GM19467 (cell line): Measurements from ENCODE around the gene FABP2.
"Not testable (repeated sequence)": the region's sequence is repeated elsewhere in the genome, so short reads cannot be mapped to it uniquely, and the experiment has no call there.

Source experiments
- ATAC-seq: cut with Tn5 transposase; IDR thresholded peaks from one replicate; pipeline ENCODE4 v1.9.1; 2021; ENCODE audit warnings: mild to moderate bottlenecking, moderate library complexity; ENCODE audit not compliant: unreplicated experiment

FABP2 gene

DNA sequence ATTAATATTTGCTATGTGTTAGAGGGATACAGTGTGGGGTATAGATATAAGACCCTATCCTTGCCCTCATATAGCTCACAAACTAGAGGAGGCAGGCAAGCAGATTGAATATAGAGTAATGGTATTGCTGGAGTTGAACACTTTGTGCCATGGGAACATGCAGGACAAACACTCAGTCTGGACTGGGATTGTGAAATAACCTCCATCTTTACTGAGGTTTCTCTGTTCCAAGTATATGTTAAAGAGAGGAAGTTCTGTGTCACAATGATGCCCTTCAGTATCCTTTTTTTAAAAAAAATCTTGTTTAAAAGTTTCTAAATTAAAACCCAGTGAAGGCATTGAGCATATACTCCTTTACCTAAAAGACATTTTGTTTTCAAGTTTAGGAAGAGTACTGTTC, 8.7 kb downstream of the FABP2 start:
- ATAC-seq, result no peak

DNA sequence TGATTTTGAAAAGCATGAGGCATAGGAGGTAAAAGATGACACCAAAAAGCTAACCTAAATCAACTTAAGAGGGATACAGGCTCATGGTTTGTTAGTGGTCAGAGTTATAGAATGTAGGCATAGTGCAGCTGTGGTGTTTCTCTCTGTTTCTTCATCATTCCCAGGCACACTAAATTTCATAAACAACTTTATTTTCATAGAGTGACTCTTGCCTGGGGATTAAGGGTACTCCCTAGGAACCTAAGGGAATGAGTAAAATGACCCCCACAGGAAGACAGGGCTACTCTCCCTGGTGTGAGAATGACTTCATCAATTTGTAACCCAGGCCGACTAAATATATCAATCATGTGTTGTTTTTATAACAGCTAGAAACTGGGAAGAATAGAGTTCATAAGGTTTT, 11.1 kb downstream of the FABP2 start:
- no peak for ATAC-seq

DNA sequence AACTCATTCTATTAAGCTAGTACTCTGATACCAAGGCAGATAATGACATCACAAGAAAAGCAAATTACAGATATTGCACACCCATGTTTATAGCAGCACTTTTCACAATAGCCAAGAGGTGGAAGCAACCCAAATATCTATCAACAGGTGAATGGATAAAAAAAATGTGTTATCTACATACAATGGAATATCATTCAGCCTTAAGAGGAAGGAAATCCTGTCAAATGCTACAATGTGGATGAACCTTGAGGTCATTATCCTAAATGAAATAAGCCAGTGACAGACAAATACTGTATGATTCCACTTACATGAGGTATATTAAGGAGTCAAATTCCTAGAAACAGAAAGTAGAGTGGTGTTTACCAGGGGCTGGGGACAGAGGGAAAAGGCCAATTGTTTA, 14.3 kb downstream of the FABP2 start:
- no peak for ATAC-seq

DNA sequence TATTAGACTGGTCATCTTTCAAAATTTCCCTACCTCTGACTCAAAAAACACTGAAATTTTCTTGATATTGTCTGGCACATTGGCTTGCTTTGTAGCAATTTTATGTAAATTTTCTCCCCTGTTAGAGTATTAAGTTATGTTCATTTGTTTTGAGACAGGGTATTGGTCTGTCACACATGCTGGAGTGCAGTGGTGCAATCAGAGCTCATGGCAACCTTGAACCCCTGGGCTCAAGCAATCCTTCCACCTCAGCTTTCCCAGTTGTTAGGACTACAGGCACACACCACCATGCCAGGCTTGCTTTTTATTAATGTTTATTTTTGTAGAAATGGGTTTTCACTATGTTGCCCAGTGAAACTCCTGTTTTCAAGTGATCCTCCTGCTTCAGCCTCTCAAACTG, 17.5 kb downstream of the FABP2 start:
- ATAC-seq, result no peak

DNA sequence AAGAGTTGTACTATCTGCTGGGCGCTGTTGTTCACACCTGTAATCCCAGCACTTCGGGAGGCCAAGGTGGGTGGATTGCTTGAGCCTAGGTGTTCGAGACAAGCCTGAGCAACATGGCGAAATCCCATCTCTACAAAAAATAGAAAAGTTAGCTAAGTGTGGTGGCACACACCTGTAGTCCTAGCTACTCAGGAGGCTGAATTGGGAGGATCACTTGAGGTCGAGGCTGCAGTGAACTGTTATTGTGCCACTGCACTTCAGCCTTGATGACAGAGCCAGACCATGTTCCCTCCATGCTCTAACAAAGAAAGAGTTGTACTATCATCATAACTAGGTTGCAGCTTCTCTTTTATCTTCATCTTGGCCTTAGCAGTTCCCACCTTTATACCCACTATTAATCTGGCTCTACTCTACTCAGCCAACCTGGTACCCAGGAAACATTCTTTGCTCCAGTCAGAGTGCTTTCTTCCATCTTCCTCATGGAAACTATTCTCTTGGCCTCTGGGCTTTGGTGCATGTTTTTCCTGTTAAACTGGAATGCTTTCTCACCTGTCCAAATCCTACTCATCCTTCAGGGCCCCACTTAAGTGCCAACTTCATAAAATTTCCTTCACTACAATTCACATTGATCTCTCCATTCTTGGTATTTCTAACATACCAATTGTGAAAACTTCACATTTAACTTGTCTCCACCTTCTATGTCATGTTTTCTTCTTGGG, 18.2 kb downstream of the FABP2 start:
- no peak for ATAC-seq

DNA sequence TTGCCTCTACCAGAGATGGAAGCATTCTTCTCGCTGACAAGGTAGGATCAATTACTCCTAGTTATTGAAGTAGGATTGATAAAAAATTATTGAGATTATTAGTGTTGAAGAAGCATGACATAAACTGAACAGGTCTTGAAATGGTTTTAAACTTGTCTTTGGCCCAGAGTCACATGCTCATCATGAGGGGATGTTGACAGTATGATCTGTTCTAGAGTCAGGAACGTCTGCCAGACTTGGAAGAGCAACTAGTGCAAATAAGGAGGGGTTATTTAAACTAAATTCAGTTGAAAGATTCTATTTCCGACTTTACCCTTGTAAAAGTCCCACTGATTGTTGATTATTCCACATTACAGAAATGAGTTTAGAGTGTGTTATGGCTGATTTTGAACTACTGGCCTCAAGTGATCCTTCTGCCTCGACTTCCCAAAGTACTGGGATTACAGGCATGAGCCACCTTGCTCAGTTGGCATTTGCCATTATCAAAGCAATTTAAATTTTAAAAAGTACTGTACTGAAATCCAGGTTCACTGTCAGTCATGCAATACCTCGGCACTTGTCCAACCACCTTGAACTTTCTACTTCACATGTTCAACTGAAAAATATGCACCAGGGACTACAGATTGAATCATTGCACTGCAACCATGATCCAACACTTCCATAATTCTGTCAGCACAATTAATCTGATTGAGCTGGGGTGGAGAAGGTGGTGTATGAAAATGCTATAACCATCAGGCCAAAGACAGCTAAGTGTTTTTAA, 19.7 kb downstream of the FABP2 start:
- no peak for ATAC-seq

DNA sequence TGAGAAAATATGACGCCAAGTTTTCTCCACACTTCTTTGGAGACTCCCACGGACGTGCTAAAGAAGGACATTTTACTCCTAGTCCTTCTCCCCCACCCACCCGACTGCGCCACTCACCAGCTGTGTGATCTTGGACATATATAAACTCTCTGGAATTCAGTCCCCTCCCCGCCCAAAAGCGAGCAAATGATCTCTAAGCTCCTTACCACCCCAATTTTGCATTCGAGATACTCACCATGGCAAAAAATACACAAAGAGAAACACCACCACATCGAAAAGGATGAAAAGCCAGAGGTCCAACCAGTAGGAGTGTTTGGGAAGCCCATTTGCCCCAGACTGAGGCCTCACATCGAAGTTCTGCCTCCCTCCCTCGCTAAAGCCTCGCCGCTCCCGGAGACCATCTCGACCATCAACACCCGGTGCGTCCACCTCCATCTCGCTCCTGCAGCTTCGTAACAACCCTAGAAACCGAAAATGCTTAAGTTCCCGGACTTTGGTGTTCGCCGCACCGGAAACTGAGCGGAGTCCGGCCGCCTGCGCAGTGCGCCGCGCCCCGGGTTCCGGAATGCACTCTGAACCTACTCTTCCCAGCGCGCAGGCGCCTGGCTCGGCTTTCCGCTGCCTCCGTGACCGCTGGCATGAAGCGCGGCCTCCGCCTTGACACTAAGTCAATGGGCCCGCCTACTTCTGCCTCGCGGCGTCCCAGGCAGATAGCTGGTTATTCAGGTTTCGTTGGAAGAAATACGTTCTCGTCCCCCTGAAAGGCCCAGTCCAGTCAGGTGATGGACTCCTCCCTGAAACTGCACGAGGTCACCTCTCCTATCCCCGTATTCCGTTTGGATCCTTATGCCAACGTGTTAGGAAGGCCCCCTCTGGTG, 21.6 kb downstream of the FABP2 start:
- ATAC-seq, result peak; percentile 99

DNA sequence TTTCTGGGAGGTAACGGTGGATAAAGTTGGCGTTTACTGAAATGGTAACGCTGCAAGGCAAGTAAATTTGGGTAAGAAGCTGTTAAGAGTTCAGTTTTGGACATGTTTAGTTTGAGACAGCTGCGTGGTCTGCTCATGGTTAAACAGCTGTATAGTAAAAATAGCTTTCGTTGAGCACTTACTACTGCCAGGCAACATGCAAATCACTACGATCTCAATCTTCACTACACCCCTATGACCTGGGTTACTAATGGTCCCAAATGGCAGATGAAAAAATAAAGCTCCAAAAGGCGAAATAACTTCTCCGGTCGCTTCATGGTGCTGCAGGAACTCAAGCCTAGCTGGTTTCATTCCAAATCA, 22.2 kb downstream of the FABP2 start:
- peak; percentile 58 for ATAC-seq

DNA sequence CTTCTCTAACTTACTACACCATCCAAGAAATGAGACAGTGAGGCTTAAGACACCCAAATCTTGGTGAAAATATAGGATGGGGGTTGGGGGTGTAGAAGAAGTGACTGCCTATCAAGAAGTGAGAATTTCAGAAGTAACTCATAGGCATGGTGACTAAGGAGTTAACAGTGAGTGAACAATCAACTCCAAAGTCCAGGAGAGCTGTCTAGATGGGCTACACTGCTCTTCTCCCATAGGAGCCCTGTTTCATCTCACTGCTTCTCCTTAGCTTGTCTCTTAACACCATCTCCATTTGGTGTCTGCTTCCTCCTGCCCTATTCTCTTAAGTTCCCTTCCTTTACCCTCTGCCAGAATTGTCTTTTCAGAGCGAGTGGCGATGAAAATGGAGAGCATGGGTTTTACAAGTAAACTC, 22.7 kb downstream of the FABP2 start:
- ATAC-seq, result no peak

DNA sequence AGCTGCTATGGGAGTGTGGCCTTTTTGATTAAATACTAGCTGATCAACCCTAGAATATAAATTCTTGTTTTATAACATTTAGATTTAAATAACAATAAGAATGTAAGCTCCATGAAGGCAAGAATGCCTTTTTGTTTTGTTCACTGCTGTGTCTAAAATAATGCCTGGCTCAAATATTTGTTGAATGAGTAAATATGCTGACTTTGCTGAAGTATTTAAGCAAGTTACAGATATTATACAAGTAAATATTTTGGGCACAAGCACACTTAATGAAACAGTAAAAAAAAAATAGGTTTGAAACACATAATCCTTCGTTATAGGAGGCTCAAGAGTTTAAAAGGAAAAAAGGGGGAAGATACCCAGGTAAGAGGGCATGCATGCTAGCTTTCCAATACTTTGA, 24.1 kb downstream of the FABP2 start:
- no peak for ATAC-seq

DNA sequence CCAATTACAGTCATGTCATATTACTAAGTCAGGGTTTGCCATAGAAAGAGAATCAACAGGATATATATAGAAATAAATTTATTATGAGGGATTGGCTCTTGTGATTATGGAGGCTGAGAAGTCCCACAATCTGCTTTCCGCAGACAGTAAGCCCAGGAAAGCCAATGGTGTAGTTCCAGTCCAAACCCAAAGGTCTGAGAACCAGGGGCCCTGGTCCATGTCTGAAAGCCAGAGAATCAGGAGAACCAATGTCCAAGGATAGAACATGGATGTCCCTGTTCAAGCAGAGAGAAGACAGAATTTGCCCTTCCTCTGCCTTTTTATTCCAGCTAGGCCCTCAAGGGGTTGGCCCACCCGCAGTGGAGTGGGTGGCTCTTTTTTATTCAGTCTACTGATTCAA, 25.6 kb downstream of the FABP2 start:
- ATAC-seq, result no peak

DNA sequence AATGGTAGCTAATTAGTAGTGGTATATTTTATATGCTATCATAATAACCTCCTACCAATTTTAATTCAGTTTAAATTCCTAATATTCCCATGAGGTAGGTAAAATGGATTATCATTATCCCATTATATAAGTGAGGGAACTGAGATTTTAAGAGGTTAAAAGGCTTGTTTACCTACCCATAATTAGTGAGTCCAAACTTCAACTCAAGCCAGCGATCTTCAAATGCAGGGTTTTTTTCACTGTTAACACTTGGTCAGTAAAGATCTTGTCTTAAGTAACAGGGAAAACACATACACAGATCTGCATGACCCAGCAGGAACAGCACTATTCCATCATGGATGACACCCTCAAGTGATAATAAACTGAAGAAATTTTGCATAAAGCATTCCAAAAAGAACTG, 31.3 kb downstream of the FABP2 start:
- ATAC-seq, result no peak

DNA sequence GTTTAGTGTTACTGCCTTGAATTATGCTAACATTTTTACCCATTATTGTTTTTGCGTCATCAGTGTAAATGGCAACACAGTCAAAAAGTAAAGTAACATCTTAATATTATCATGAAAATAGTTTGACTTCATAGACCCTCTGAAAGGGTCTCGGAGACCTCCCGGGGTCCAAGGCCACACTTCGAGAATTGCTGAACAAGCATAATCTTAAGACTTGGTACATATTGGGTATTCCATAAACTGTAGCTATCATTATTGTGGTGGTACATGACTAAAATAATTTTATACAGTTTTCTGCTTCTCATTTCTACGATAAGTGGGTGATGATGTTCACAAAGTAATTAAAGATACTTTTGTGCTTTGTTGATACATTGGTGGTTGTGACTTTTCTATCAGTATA, 32.6 kb downstream of the FABP2 start:
- ATAC-seq, result no peak

DNA sequence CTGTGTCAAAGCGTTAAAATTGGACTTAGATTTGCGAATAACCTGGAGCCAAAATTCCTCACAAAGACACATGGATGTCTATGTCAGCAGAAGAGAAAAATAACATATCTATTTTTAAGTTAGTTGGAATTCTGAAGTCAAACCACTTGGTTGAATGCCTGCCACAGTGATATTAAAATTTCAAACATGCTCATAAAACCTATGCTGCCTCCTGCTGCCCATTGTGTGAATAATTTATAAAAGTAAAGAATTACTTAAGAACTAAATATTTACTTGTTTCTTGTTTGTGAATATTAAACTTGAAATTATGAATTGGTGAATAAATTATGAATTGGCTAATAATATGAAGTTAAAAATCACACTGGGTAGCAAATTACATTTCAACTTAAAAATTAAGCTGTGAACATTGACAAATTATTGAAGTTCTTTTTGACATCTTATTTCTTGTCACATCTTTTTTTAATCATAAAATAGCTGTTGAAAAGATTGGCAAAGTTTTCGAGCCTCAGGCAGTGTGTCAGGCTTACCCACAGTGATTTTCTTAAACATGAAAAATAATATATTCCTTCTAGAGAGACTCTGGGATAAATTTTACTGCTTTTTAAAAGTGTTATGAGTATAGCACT, 35.4 kb downstream of the FABP2 start:
- ATAC-seq, result no peak

DNA sequence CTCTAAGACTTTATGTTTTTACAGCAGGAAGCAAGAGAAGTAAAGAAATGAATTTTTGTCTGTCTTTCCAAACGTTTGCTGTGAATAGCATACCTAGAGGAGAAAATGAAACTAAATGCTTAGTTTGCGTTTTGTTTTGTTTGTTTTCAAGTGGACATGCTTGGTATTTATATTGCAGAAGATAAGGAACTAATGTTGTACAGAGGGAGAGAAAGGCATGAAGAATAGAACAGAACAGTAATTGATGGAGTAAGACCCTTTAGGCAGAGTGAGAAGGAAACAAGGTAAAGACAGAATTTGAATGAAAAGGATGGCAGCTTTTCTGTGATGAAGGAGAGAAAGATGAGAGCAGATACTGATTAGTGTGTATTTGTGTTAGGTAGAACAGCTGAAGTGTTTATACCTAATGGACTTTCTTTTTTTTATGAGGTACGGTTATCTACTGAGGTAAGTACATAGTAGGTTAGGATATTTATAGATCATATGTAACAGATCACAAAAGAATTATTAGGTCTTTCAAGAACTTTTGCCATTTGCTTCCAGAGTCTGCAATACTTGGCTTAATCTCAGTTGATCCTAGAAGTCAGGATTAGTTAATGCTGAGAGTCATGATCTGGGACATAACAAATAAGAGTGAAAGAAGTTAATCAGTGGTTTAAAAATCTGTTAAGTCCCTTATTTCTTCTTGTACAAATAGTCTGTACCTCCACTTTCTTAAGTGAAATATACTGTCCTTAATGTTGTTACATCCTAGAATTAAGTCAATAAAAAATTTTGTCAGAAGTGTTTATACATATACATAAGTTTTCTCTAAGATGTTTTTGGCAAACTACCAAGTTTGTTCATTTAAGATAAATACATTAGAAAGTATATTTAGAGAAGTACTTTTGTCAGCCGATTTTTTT, 36.8 kb downstream of the FABP2 start:
- peak; percentile 72 for ATAC-seq

DNA sequence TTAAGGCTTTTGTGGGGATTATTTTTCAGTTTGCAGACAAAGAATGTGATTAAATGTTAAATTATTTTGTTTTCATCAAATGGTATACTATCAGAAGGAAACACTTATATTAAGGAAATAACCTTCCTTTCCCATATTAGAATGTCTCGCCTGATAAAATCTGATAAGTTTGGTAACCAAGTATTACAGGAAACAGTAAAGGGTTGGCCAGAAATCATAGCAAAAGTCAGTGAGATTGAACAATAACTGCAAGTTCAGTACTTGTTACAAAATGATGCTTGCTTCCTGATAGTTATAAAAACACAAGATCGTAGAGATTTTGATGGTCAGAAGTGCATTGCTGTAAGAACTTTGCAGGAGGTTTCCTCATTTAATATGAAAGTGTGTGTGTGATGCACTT, 40.5 kb downstream of the FABP2 start:
- no peak for ATAC-seq

DNA sequence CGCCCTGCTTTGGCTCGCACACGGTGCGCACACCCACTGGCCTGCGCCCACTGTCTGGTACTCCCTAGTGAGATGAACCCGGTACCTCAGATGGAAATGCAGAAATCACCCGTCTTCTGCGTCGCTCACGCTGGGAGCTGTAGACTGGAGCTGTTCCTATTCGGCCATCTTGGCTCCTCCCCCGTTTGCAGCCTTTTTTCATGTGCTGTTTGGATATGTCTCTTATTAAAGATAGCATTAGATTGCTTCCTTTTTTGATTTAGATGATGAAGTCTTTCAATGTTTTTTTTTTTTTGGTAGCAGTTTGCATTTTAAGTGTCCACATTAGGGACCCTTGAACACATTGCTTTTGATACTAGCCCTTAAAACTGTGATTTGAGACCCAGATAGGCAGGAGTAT, 42.0 kb downstream of the FABP2 start:
- ATAC-seq, result not testable (repeated sequence)

DNA sequence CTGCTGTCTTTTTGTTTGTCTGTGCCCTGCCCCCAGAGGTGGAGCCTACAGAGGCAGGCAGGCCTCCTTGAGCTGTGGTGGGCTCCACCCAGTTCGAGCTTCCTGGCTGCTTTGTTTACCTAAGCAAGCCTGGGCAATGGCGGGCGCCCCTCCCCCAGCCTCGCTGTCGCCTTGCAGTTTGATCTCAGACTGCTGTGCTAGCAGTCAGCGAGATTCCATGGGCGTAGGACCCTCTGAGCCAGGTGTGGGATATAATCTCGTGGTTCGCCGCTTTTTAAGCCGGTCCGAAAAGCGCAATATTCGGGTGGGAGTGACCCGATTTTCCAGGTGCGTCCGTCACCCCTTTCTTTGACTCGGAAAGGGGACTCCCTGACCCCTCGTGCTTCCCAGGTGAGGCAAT, 42.4 kb downstream of the FABP2 start:
- not testable (repeated sequence) for ATAC-seq

DNA sequence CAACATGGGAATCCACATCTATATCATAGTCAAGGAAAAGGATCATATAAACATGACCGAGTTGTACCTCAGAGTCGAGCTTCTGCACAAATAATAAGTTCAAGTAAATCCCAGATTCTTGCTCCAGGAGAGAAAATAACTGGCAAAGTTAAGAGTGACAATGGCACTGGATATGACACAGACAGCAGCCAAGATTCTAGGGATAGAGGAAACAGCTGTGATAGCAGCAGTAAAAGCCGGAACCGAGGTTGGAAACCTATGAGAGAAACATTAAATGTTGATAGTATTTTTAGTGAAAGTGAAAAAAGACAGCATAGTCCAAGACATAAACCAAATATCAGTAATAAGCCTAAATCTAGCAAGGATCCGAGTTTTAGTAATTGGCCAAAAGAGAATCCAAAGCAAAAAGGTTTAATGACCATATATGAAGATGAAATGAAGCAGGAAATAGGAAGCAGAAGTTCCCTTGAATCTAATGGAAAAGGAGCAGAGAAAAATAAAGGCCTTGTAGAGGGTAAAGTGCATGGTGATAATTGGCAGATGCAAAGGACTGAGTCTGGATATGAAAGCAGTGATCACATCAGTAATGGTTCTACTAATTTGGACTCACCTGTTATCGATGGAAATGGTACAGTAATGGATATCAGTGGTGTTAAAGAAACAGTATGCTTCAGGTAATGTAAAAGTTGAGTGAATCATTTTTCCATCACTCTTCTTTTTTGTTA, 50.4 kb downstream of the FABP2 start:
- no peak for ATAC-seq

DNA sequence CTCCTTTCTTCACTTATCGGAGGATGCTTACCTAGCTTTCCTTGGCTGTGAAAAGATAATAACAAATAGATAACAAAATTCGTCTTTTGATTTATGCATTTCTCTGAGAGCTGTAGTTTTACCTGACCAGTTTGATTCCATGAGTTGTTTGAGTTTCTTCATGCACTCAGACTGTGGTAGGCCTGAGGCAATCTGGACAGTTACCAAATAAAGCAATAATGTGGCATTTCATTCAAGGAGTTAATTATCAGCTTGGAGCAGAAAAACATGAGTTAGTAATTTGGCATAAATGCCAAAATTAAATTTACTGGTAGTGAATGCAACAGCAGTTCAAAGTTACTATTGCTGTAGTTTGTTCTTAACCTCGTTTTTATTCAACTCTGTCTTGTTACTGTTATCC, 53.5 kb downstream of the FABP2 start:
- ATAC-seq, result no peak
